Camera-type eye (tissue), 1 donor: Measurements from ENCODE around the gene IMP3. TPM values are rescaled to one million over a fixed set of nuclear protein-coding genes. Genes with fewer than 3 reads are reported as not detected.

Experiments
- total RNA-seq: library from RNA; depleted of rRNA; stranded (reverse); fragments of >200 nt; gene quantifications from one replicate; pipeline ENCODE4 v1.2.3, GENCODE V29; 2014

The IMP3 gene, protein sequence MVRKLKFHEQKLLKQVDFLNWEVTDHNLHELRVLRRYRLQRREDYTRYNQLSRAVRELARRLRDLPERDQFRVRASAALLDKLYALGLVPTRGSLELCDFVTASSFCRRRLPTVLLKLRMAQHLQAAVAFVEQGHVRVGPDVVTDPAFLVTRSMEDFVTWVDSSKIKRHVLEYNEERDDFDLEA
- 76.1 TPM for total RNA-seq

DNA sequence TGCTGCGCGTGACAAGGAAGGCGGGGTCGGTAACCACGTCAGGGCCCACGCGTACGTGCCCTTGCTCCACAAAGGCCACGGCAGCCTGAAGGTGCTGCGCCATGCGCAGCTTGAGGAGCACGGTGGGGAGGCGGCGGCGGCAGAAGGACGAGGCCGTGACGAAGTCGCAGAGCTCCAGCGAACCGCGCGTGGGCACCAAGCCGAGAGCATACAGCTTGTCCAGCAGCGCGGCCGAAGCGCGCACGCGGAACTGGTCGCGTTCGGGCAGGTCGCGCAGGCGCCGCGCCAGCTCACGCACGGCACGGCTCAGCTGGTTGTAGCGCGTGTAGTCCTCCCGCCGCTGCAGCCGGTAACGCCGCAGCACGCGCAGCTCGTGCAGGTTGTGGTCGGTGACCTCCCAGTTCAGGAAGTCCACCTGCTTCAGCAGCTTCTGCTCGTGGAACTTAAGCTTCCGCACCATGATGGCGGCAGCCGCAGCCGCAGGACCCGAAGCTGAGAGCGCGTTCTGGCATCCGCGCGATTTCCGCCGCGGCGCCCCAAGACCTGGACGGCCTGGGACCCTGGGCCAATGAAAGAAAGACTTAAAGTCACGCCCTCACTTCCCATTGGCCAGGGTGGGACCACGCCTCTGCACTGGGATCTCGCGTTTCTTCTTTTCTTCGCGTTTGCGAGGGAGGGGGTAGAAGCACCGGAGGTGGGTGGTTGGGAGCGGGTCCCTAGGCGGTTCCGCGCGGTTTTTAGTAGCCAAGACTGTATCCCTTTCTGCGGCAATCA is at the start of gene IMP3:
Gene IMP3, minus strand, starts transcription at position 516 of the 774 bp plus-strand sequence. Its CDS starts 56 bp downstream, at position 460.

DNA sequence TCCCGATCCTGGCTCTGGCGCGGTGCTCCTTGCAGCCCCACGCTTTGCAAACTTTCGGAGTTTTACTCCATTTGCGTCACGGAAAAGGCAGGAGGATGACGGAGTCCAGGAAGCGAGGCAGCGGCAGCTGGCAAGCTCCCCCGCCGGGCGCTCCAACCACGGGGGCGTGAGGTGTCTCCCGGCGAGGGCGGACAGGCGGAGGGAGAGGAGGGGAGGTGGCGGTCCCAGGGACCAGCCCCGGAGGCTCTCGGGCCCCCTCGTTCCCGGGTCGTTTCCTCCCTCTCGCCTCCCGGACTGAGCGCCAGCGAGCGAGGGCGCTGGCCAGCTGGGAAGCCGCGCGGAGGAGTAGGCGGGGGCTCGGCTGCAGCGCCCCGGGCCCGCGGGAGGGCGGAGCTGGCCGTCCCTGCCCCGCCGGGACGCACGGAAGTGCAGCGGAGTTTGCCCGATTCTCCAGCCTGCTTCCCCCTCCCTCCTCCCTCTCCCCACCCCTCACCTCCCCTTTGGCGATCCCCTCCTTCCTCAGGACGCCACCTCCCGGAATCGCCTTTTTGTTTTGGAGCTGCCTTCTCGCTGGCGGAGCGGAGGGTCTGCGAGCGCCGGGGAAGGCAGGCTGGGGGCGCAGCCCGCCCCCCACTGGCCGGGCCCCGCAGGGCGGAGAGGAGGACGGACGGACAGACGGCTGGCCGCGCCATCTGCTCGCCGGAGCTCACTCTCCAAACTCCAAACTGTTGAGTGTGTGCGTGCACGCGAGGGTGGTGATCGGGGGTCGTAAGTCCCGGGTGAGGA is 7.5 kb upstream of the IMP3 start, which contains the start of gene SNX33:
Gene SNX33, plus strand, starts transcription at position 543 of the 786 bp plus-strand sequence. CDS start 1,191 bp downstream, outside the sequence.

DNA sequence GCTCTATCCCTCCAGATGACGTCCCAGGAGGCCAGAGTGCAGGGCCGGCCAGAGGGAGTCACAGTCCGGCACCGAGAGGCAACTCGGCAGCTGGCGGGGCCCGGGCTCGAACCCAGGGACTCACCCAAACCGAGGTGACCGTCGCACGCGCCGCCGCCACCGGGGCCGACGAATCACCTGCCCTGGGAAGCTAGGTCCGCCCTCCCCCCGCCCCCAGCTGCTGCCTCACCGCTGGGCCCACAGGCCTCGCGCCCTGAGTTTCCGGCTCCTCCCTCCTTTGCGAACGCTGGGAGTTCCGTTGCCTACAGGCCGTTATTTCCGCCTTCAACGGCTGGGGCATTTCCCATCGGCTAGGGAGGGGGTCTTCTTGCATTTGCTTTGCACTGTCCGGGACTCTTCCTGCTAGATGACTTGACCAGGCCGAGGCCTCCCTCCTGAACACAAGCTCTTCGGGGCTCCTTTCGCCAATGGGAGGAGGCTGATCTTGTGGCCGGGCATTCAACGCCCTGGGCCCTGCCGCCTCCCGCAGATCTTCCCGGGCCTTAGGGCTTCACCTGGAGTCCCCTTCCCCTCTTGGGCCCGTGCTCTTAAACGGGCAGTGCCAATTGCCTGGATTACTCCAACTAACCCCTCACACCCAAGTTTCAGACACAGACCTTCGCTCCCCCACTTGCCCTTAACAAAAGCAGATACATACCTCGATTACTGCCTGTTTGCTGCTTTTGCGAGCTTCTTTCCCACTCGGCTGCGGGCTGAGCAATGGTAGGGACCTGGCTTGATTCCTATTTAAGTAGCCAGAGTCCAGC is 14.3 kb downstream of the IMP3 start, which contains the start of gene SNUPN:
Gene SNUPN, minus strand, starts transcription at position 184 of the 806 bp plus-strand sequence. CDS start 4,674 bp downstream, outside the sequence.

Other genes with a start within 250 kb of the IMP3 start
- gene SIN3A, start 188.5 kb downstream of the IMP3 start, total RNA-seq: 98.5 TPM
- 29.2 TPM for gene PTPN9, start 60.9 kb downstream of the IMP3 start, total RNA-seq
- gene SNUPN, start 14.5 kb downstream of the IMP3 start, total RNA-seq: 26.4 TPM
- gene SNX33, start 7.7 kb upstream of the IMP3 start, total RNA-seq: 12.7 TPM
- 25.8 TPM for gene CSPG4, start 72.6 kb upstream of the IMP3 start, total RNA-seq
- 53.4 TPM for gene UBE2Q2, start 203.2 kb upstream of the IMP3 start, total RNA-seq